ENCODE measurements around the gene PHF23. TPM values are rescaled to one million over a fixed set of nuclear protein-coding genes. Genes with fewer than 3 reads are reported as not detected.
A peak's percentile ranks its signal among the peaks of the same experiment; 100 is the strongest.

Gene PHF23
- total and polyA plus RNA-seq, 12 donors: 16.1 to 25.0 (median 22.6) TPM

- Histone ChIP-seq H3K4me3 (peak overlapping the region in 1 of 10 donors; percentile 51), H3K36me3 (peaks cover 0 to 11% (median 3%) of the 10 kb centered on the region in 9 donors), H3K4me1 (peaks cover 7 to 39% (median 29%) of the 10 kb centered on the region in 9 donors), H3K27me3 (peaks cover 14 to 64% (median 56%) of the 10 kb centered on the region in 7 donors), H3K27ac (no peak overlapping the region), H3K9me3 (no peaks in the 10 kb centered on the region)
- ATAC-seq (no peak), DNase-seq (no peak)
- 54 to 62% methylated on average over 4 of the region's 4 CpGs for WGBS, 2 donors
- no peak for TF ChIP-seq CTCF (IDR thresholded peaks at IDR 0.05)
- intact Hi-C loops (cut with DNase I): loop anchor here in 1 of 10 donors (5.0 kb wide), 1 partner anchor 44 kb away; the partner anchor contains the start of gene EIF5A
Observed at GRCh38 chr17:7263801-7264078, 24.5 kb upstream of the PHF23 start.

- no peak overlapping the region for H3K27ac ChIP-seq
Observed at GRCh38 chr17:7262935-7263800, 23.9 kb upstream of the PHF23 start.

GRCh38 chr17:7262192-7262934, 23.1 kb upstream of the PHF23 start, which contains the start of gene CLDN7:
Gene CLDN7 (minus strand): TSS chr17:7262478. CDS start chr17:7262043, 435 bp downstream.
- no peak for TF ChIP-seq CTCF (IDR thresholded peaks at IDR 0.05)
- peaks cover 0 to 25% (median 15%) of the 10 kb centered on the region in 9 donors for H3K36me3 ChIP-seq
- H3K9me3 ChIP-seq: no peaks in the 10 kb centered on the region
- 6% methylated on average over 59 to 64 of the region's 64 CpGs for WGBS, 2 donors
- H3K4me1 ChIP-seq: peaks cover 7 to 41% (median 29%) of the 10 kb centered on the region in 9 donors
- intact Hi-C loops (cut with DNase I): loop anchor here in 1 of 10 donors (5.0 kb wide), 1 partner anchor 45 kb away; the partner anchor contains the start of gene EIF5A
- ATAC-seq (peak in 1 of 8 donors; percentile 3), DNase-seq (no peak)
- peak within 1 kb of the TSS; percentile 35 to 61 (median 52) for H3K4me3 ChIP-seq
- H3K27ac ChIP-seq: peak within 1 kb of the TSS in 3 of 10 donors; percentile 19 to 65 (median 22)
- H3K27me3 ChIP-seq: peaks cover 14 to 64% (median 51%) of the 10 kb centered on the region in 7 donors

More at GRCh38 chr17:7262935-7263800, 23.9 kb upstream of the PHF23 start:
- 11 to 12% methylated on average over 26 of the region's 26 CpGs for WGBS, 2 donors
- ATAC-seq: peak in 1 of 8 donors; percentile 7
- peaks cover 7 to 41% (median 29%) of the 10 kb centered on the region in 9 donors for H3K4me1 ChIP-seq
- H3K4me3 ChIP-seq: peak overlapping the region in 8 of 10 donors; percentile 20 to 61 (median 28)
- no peaks in the 10 kb centered on the region for H3K9me3 ChIP-seq
- intact Hi-C loops (cut with DNase I): loop anchor here in 1 of 10 donors (5.0 kb wide), 1 partner anchor 44 kb away; the partner anchor contains the start of gene EIF5A
- H3K36me3 ChIP-seq: peaks cover 0 to 17% (median 8%) of the 10 kb centered on the region in 9 donors
- H3K27me3 ChIP-seq: peaks cover 14 to 64% (median 56%) of the 10 kb centered on the region in 7 donors
- no peak for DNase-seq
- no peak for TF ChIP-seq CTCF (IDR thresholded peaks at IDR 0.05)

Measured in heart right ventricle (tissue), 16 donors.